Naive thymus-derived CD4-positive, alpha-beta T cell (primary cell): Measurements from ENCODE around the gene FAF1. TPM values are rescaled to one million over a fixed set of nuclear protein-coding genes. Genes with fewer than 3 reads are reported as not detected.

Experiments used
- ATAC-seq: fragments of 150-1000 bp; cut with Tn5 transposase; 2 replicates; pipeline ENCODE4 v1.10.0; 2021; ENCODE audit warnings: mild to moderate bottlenecking, moderate library complexity
- CTCF ChIA-PET: fragments of 350-600 bp; sonication (Branson Sonifier 250); formaldehyde crosslinking; loops from one replicate; lab custom pipeline; 2021; ENCODE audit warnings: antibody characterized with exemption; lab: Charles Lee
- POLR2A ChIA-PET: fragments of 350-600 bp; sonication (Branson Sonifier 250); formaldehyde crosslinking; loops from one replicate; lab custom pipeline; 2021; ENCODE audit warnings: antibody characterized with exemption, inconsistent platforms; lab: Charles Lee
- DNase-seq, 9 donors: peaks; one replicate each; pipeline versions ENCODE4 v3.0.0 to v3.0.0-alpha.2; 2020 to 2022; ENCODE audit warnings: mixed read lengths in 1 of 9
- H3K27ac ChIP-seq: one replicate; pipeline ENCODE4 v1.7.0; 2013; ENCODE audit warnings: mild to moderate bottlenecking, low read depth, low read length, moderate library complexity
- H3K27me3 ChIP-seq, 2 donors: one replicate each; pipeline ENCODE4 v1.7.0; 2013; ENCODE audit warnings: low read length in 2 of 2, mild to moderate bottlenecking in 2 of 2, moderate library complexity in 2 of 2; ENCODE audit not compliant: control insufficient read depth in 2 of 2, insufficient read depth in 2 of 2
- H3K36me3 ChIP-seq, 3 experiments: 1 replicate in 2 of 3; 2 replicates in 1 of 3; pipeline ENCODE4 v1.7.0; 2013; ENCODE audit warnings: low read length in 3 of 3, mild to moderate bottlenecking in 3 of 3, moderate library complexity in 1 of 3; ENCODE audit not compliant: insufficient read depth in 3 of 3, control insufficient read depth in 2 of 3
- H3K4me1 ChIP-seq, 2 donors: one replicate each; pipeline ENCODE4 v1.7.0; 2013; ENCODE audit warnings: low read length in 2 of 2, mild to moderate bottlenecking in 2 of 2, moderate library complexity in 1 of 2; ENCODE audit not compliant: control insufficient read depth in 2 of 2, insufficient read depth in 2 of 2
- H3K4me3 ChIP-seq: 2 replicates; pipeline ENCODE4 v1.7.0; 2013; ENCODE audit warnings: mild to moderate bottlenecking, low read length
- H3K9me3 ChIP-seq, 3 experiments: 1 replicate in 2 of 3; 2 replicates in 1 of 3; pipeline ENCODE4 v1.7.0; 2013; ENCODE audit warnings: low read length in 3 of 3; ENCODE audit not compliant: control insufficient read depth in 2 of 3
- H3K27ac Mint-ChIP-seq, 9 donors: one replicate each; pipeline ENCODE4 v1.8.0; 2020 to 2022; ENCODE audit warnings: mixed read lengths in 9 of 9, mild to moderate bottlenecking in 8 of 9, moderate library complexity in 5 of 9, inconsistent platforms in 2 of 9
- H3K27me3 Mint-ChIP-seq, 5 donors: one replicate each; pipeline ENCODE4 v1.8.0; 2021 to 2022; ENCODE audit warnings: mixed read lengths in 5 of 5, mild to moderate bottlenecking in 1 of 5
- H3K36me3 Mint-ChIP-seq, 5 donors: one replicate each; pipeline ENCODE4 v1.8.0; 2020 to 2022; ENCODE audit warnings: mixed read lengths in 5 of 5, mild to moderate bottlenecking in 3 of 5, inconsistent platforms in 1 of 5
- H3K4me1 Mint-ChIP-seq, 7 donors: one replicate each; pipeline ENCODE4 v1.8.0; 2020 to 2022; ENCODE audit warnings: mixed read lengths in 7 of 7, mild to moderate bottlenecking in 3 of 7, inconsistent platforms in 1 of 7
- H3K4me3 Mint-ChIP-seq, 10 donors: one replicate each; pipeline ENCODE4 v1.8.0; 2020 to 2022; ENCODE audit warnings: mild to moderate bottlenecking in 10 of 10, mixed read lengths in 10 of 10, moderate library complexity in 6 of 10, inconsistent platforms in 2 of 10
- H3K9me3 Mint-ChIP-seq, 11 donors: one replicate each; pipeline ENCODE4 v1.8.0; 2020 to 2022; ENCODE audit warnings: mixed read lengths in 11 of 11, mild to moderate bottlenecking in 4 of 11, inconsistent platforms in 1 of 11, moderate library complexity in 1 of 11
- intact Hi-C, 2 donors: fragments of 100-400 bp; cut with micrococcal nuclease; formaldehyde crosslinking; loops; one replicate each; pipeline ENCODE4 v1.15.1; 2023
- polyA plus RNA-seq, 2 donors: library from polyadenylated mRNA; unstranded; fragments of 300-500 nt; fragmentation: Illumina TruSeq; gene quantifications; one replicate each; pipeline ENCODE4 v1.2.3, GENCODE V29; 2021
- total RNA-seq, 6 experiments: library from RNA in 5 of 6; stranded (reverse) in 5 of 6; gene quantifications; 1 replicate in 5 of 6; 2 replicates in 1 of 6; pipeline ENCODE4 v1.2.3 and lab custom pipeline; 2021 to 2026

FAF1 gene
- total and polyA plus RNA-seq, 7 experiments from 2014 or later, result 36.9 to 66.6 (median 48.5) TPM

DNA sequence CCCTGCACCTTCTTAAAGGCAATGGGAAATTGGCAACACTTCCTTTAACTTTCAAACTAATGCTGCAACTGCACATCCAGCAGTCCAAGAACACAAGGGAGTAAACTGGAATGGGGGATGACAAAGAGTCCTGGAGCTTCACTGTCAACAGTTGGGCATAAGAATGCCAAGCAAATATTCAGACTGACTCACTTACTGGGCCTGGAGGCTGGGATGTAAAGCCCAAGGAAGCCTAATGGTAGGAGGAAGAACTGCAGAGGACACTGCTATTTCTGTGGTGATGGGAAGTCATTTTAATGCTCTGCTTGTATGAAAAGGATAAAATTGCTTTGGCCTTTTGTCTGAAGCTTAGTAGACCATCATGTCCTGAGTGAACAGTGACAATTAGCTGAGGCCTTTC lies 521.1 kb downstream of the FAF1 start:
- intact Hi-C loops, result no loop called here
- H3K36me3 Mint-ChIP-seq, result peaks cover 12 to 58% (median 32%) of the 10 kb centered on the region in 5 donors
- no peak overlapping the region for H3K4me3 Mint-ChIP-seq
- POLR2A ChIA-PET, result no interaction called here
- Histone ChIP-seq H3K9me3 (no peaks in the 10 kb centered on the region), H3K27ac (no peak overlapping the region), H3K36me3 (peaks cover 0 to 6% (median 0%) of the 10 kb centered on the region in 3 experiments), H3K4me3 (no peak overlapping the region), H3K27me3 (no peaks in the 10 kb centered on the region), H3K4me1 (no peaks in the 10 kb centered on the region)
- CTCF ChIA-PET, result no interaction called here
- peaks cover 0 to 5% (median 0%) of the 10 kb centered on the region in 7 donors for H3K4me1 Mint-ChIP-seq
- H3K9me3 Mint-ChIP-seq, result no peaks in the 10 kb centered on the region
- DNase-seq (no peak), ATAC-seq (no peak)
- no peak overlapping the region for H3K27ac Mint-ChIP-seq
- H3K27me3 Mint-ChIP-seq, result no peaks in the 10 kb centered on the region

DNA sequence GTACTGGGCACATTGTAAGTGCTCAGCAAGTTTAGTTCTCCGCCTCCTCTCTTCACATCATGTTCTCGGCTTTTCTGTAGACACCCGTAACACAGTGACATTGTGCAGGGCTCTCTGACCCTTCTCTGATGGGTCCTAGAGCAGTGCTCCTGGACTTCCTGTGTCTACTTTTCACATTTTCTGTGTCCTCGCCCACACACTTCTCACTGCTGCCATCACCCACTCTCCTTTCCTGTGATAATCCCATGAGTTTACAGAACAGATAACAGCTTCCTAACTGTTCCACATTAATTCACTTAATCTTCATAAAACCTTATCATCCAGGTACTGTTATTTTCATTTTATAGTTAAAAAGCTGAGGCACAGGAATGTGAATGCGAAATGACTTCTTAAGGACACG lies 523.6 kb downstream of the FAF1 start:
- no peaks in the 10 kb centered on the region for H3K27me3 ChIP-seq
- H3K4me3 ChIP-seq, result no peak overlapping the region
- no peaks in the 10 kb centered on the region for H3K4me1 ChIP-seq
- intact Hi-C loops, result no loop called here
- H3K36me3 ChIP-seq, result peaks cover 0 to 6% (median 0%) of the 10 kb centered on the region in 3 experiments
- peaks cover 3 to 21% (median 10%) of the 10 kb centered on the region in 5 donors for H3K27me3 Mint-ChIP-seq
- H3K4me3 Mint-ChIP-seq, result no peak overlapping the region
- H3K4me1 Mint-ChIP-seq, result peaks cover 0 to 5% (median 0%) of the 10 kb centered on the region in 7 donors
- no peaks in the 10 kb centered on the region for H3K9me3 Mint-ChIP-seq
- H3K9me3 ChIP-seq, result no peaks in the 10 kb centered on the region
- H3K27ac Mint-ChIP-seq, result peak overlapping the region in 1 of 9 donors; percentile 1
- CTCF ChIA-PET, result no interaction called here
- no peak for ATAC-seq
- no peak overlapping the region for H3K27ac ChIP-seq
- POLR2A ChIA-PET, result no interaction called here
- peaks cover 5 to 36% (median 21%) of the 10 kb centered on the region in 5 donors for H3K36me3 Mint-ChIP-seq
- no peak for DNase-seq

DNA sequence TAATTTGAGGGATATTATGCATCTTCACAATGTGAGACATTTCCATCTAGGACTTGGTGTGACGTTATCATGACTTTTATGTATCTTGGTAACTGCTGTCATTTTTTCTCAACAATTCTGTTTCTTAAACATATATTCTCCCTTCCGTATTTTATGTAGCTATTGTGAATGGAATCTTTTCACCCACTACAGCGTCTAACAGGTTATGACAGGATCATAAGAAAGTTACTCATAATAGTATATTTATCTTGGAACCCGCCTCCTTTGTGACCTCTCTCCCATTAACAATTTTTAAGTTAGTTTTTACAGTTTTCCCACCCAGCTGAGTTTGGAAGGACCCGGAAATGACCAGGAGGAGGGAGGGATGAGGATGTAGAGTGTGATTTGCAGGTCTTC lies 530.1 kb downstream of the FAF1 start:
- CTCF ChIA-PET, result no interaction called here
- ATAC-seq, result no peak
- DNase-seq, result no peak

DNA sequence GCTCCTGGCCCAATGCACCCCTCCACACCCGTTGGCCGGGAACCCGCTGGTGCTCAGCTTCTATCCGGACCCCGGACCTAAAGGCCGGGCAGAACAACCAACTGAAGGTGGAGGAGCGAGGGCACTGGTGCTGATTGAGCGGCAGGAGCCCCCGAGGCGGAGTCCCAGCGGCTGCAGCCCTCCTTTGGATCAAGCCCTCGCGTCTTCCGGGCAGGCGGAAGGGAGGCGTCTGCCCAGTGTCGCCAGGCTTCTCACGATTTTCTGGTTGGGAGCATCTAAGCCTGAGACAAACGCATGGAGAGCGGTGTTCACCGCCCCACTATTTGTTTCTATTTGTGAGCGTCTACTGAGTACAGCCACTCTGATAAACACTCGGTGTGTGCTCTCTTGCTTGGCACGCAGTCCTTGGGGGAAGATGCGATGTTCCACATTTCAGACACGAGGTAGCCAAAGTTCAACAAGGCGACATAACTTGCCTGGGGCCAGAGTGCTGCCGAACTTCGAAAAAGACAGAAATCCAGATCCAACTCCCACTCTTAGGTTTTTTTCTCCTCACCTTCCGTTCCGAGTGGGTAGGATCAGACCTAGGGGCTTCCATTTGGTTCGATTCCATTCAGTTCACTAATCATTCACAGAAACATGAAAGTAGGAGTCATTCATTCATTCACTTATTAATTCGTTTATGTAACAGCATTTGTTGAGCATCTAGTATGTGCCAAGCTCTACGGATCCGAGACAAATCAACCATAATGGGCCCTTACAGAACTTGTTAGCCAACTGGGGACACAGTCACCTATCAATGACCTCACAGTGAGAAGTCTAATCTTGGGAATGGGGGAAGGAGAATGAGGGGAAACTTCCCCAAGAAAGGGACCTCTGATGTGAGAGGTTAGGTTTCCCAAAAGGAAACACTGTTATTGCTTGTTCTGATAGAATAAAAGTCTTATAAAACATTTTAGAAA lies 532.0 kb downstream of the FAF1 start:
- ATAC-seq (no peak), DNase-seq (peak in 1 of 9 donors; percentile 24)
- H3K9me3 Mint-ChIP-seq, result peaks cover 0 to 5% (median 0%) of the 10 kb centered on the region in 11 donors
- Histone ChIP-seq H3K36me3 (no peaks in the 10 kb centered on the region), H3K27me3 (peaks cover 12 to 33% of the 10 kb centered on the region in 2 donors), H3K27ac (no peak overlapping the region), H3K4me3 (no peak overlapping the region), H3K9me3 (no peaks in the 10 kb centered on the region), H3K4me1 (no peaks in the 10 kb centered on the region)
- H3K4me1 Mint-ChIP-seq, result peaks cover 16 to 49% (median 27%) of the 10 kb centered on the region in 7 donors
- intact Hi-C loops, result no loop called here
- peak overlapping the region in 1 of 9 donors; percentile 80 for H3K27ac Mint-ChIP-seq
- peak overlapping the region in 2 of 10 donors; percentile 6 to 43 for H3K4me3 Mint-ChIP-seq
- POLR2A ChIA-PET, result no interaction called here
- peaks cover 0 to 8% (median 4%) of the 10 kb centered on the region in 5 donors for H3K36me3 Mint-ChIP-seq
- CTCF ChIA-PET, result no interaction called here
- peaks cover 77 to 98% (median 87%) of the 10 kb centered on the region in 5 donors for H3K27me3 Mint-ChIP-seq

More for the DNA sequence above, 530.1 kb downstream of the FAF1 start:
- Histone ChIP-seq H3K9me3 (no peaks in the 10 kb centered on the region), H3K27ac (no peak overlapping the region), H3K36me3 (no peaks in the 10 kb centered on the region), H3K4me1 (no peaks in the 10 kb centered on the region), H3K4me3 (no peak overlapping the region), H3K27me3 (peaks cover 12 to 26% of the 10 kb centered on the region in 2 donors)
- POLR2A ChIA-PET, result interaction anchor here (0.6 kb wide), 1 partner anchor 80 kb away, joined by 3 read pairs; no protein-coding TSS in a partner anchor
- Mint-ChIP-seq H3K9me3 (peaks cover 0 to 4% (median 0%) of the 10 kb centered on the region in 11 donors), H3K4me3 (no peak overlapping the region), H3K27ac (peak overlapping the region in 1 of 9 donors; percentile 72), H3K36me3 (peaks cover 0 to 6% (median 4%) of the 10 kb centered on the region in 5 donors), H3K4me1 (peaks cover 8 to 32% (median 14%) of the 10 kb centered on the region in 7 donors), H3K27me3 (peaks cover 61 to 84% (median 69%) of the 10 kb centered on the region in 5 donors)
- intact Hi-C loops, result no loop called here

DNA sequence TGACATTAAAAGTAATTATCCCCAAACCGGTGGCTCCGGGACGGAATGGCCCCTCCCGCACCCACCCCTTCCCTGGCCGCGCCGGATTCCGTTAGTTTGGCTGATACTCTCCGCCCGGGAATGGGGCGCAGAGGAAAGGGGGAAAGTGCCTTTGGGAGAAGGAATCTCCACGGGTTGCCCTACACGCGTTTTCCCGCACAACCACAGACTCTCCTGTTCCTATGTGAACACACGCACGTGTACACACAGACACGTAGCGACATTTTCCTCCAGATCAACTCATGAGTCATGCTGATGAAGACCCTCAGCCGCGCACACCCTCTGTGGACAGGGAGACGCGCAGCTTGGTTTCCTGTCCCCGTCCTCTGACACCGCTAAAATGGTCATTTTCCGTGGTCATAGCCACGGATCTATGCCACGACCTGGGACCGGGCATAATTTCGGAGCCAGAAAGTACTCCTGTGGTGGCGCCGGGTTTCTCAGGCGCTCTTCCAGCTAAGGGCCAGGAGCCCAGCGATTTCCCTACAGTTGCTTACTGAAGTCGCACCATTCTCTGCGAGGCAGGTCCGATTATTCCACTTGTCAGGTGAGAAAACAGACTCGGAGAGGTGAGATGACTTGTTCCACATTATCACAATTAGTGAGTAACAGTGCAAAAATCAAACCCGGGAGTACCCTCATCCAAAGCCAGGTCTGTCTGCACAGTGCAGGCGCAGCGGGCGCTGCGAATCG lies 532.8 kb downstream of the FAF1 start:
- Mint-ChIP-seq H3K27me3 (peaks cover 85 to 98% (median 93%) of the 10 kb centered on the region in 5 donors), H3K4me3 (peak overlapping the region in 6 of 10 donors; percentile 25 to 60 (median 50)), H3K9me3 (peaks cover 0 to 6% (median 0%) of the 10 kb centered on the region in 11 donors), H3K36me3 (peaks cover 0 to 8% (median 4%) of the 10 kb centered on the region in 5 donors), H3K27ac (peak overlapping the region in 1 of 9 donors; percentile 77), H3K4me1 (peaks cover 20 to 56% (median 33%) of the 10 kb centered on the region in 7 donors)
- H3K27me3 ChIP-seq, result peaks cover 12 to 36% of the 10 kb centered on the region in 2 donors
- no peaks in the 10 kb centered on the region for H3K9me3 ChIP-seq
- H3K4me1 ChIP-seq, result no peaks in the 10 kb centered on the region
- ChIA-PET POLR2A (no interaction called here), CTCF (no interaction called here)
- ATAC-seq (no peak), DNase-seq (no peak)
- H3K4me3 ChIP-seq, result no peak overlapping the region
- H3K27ac ChIP-seq, result no peak overlapping the region
- intact Hi-C loops, result no loop called here
- no peaks in the 10 kb centered on the region for H3K36me3 ChIP-seq

DNA sequence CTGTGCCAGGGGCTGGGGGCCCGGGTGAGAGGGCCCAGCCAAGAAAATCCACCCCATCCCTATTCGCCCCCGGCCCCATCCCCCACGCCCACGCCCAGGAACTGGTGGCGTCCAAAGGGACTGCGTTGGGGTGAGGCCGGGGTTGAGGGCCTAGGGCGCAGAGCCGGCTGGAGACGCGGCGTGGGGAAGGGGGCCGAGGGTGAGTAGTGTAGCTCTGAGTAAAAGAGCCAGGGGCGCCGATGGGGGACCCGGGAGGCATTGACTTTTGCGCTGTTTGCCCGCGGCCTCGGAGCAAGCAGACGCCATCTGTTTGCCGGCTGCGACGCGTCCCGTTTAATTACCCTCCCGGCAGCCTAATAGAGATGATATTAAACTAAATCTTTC lies 533.4 kb downstream of the FAF1 start:
- intact Hi-C loops, result no loop called here
- no peaks in the 10 kb centered on the region for H3K36me3 ChIP-seq
- ChIA-PET POLR2A (no interaction called here), CTCF (no interaction called here)
- ATAC-seq (no peak), DNase-seq (no peak)
- peaks cover 12 to 41% of the 10 kb centered on the region in 2 donors for H3K27me3 ChIP-seq
- Mint-ChIP-seq H3K4me1 (peaks cover 23 to 62% (median 38%) of the 10 kb centered on the region in 7 donors), H3K4me3 (peak overlapping the region in 2 of 10 donors; percentile 5 to 27), H3K27ac (peak overlapping the region in 1 of 9 donors; percentile 58), H3K36me3 (peaks cover 0 to 10% (median 4%) of the 10 kb centered on the region in 5 donors), H3K27me3 (peaks cover 86 to 98% (median 95%) of the 10 kb centered on the region in 5 donors), H3K9me3 (peaks cover 0 to 8% (median 0%) of the 10 kb centered on the region in 11 donors)
- no peaks in the 10 kb centered on the region for H3K9me3 ChIP-seq
- H3K4me3 ChIP-seq, result no peak overlapping the region
- no peaks in the 10 kb centered on the region for H3K4me1 ChIP-seq
- H3K27ac ChIP-seq, result no peak overlapping the region
